C1 segment of cervical spinal cord (tissue), 14 donors: ENCODE data around the gene SDSL.
A peak's percentile ranks its signal among the peaks of the same experiment; 100 is the strongest.

ENCODE experiments used
- DNase-seq, 14 donors: peaks; one replicate each; lab custom pipeline; 2025; lab: John Stamatoyannopoulos, UW

The SDSL gene

DNA sequence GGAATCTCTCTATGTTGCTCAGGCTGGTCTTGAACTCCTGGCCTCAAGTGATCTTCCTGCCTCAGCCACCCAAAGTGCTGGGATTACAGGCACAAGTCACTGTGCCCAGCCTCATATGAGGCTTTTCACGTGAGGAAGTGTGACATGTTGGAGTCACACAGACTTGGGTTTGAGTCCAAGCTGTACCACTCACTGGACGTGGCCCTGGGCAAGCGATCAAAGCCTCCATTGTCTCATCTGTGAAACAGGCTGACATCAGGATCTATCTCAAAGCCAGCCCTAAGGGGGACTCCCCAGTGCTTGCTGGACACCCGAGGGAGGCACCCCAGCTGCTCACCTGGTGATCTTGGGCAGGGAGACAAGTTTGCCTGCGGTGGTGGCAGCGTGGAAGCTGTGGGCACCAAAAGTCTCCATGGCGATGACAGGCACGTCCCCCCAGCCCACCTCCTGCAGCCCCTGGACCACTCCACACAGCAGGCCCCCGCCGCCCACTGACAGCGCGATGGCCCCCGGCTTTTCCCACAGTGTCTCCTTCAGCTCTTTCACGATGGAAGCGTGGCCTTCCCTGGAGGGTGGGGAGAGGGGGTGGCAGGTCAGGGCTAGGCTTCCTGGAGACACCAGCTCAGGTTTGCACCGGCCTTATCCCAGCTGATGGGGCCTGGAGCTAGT lies 25.2 kb upstream of the SDSL start:
- peak in 8 of 14 donors; percentile 13 to 67 (median 28) for DNase-seq

DNA sequence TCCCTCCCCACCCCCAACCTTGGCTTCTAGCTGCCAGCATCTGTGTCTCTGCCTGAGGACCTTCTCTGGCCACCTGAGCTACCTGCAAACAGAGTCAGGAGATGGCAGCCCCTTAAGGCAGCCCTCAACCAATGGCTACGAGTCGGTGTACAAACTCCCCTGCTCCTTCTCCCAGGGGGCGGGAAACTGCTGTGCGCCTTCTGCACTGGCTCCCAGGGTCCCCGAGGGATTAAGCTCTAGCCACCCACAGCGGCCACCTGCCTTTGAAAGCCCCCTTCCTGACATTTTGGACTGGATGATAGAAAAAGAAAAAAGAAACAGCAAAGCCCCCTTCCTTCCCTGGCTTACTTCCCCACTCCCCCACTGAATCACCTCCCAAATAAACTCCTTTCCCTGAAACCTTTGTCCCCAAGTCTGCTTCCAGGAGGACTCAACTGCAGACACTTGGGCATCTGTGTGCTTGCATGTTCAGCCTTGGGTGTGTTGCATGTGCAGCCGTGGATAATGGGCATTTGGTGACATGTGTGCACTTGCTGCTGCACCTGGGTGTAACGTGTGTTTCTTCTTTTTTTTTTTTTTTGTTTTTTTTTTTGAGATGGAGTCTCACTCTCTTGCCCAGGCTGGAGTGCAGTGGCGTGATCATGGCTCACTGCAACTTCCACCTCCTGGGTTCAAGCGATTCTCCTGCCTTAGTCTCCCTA lies 24.5 kb upstream of the SDSL start:
- peak in 1 of 14 donors; percentile 33 for DNase-seq

DNA sequence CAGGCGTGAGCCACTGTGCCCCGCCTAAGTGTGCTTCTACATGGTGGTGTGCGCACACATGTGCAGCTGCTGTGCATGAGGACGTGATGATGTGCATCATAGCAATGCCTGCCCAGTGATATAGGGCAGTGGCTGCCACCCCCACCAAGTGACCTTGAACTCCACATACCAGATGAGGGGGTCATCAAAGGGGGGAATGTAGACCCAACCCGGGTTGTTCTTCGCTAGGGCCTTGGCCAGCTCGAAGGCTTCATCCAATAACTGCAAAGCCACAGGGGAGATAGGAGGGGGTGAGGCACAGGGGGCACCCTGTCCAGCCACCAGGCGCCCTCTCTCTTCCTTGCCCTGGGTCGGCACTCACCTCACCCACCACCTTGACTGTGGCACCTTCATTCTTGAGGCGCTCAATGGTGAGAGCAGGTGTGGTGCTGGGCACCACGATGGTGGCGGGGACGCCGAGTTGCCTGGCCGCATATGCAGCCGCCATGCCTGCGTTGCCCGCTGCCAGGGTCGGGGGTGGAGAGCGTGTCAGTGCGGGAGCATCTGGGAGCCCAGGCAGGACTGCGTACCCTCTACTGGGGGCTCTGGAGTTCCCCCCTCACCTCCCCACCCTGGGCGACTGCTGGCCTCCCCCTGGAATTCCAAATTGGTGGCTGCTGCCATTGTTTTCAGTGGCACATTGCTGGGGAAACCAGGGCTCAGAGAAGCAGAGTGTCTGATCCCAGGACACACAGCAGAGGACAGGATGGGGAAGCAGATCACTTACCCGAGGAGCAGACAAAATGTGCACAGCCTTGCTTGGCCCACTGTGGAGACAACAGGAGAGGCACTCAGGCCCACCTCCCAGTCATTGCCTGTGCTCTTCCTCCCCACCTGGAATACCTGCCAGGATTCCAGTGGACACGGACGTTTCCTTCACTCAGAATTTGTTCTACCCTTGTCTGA lies 23.6 kb upstream of the SDSL start:
- no peak for DNase-seq

DNA sequence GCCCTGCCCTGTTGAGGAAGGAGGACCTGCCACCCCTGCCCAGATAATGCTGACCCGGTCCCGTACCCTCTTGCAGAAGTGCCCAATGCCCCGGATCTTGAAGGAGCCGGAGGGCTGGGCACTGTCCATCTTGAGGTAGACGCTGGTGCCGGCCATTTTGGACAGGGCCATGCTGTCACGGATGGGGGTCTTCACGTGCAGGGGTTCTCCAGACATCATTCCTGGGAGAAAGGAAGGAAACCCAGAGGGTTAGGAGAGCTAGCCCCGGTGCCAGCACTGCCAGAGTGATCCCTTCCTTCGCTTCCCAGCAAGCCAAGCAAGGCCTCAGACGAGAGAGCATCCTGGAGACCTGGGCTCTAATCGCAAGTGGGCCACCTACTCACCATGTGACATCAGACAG lies 22.7 kb upstream of the SDSL start:
- no peak for DNase-seq

- no peak for DNase-seq
Observed at GRCh38 chr12:113400362-113400761, 21.8 kb upstream of the SDSL start.

DNA sequence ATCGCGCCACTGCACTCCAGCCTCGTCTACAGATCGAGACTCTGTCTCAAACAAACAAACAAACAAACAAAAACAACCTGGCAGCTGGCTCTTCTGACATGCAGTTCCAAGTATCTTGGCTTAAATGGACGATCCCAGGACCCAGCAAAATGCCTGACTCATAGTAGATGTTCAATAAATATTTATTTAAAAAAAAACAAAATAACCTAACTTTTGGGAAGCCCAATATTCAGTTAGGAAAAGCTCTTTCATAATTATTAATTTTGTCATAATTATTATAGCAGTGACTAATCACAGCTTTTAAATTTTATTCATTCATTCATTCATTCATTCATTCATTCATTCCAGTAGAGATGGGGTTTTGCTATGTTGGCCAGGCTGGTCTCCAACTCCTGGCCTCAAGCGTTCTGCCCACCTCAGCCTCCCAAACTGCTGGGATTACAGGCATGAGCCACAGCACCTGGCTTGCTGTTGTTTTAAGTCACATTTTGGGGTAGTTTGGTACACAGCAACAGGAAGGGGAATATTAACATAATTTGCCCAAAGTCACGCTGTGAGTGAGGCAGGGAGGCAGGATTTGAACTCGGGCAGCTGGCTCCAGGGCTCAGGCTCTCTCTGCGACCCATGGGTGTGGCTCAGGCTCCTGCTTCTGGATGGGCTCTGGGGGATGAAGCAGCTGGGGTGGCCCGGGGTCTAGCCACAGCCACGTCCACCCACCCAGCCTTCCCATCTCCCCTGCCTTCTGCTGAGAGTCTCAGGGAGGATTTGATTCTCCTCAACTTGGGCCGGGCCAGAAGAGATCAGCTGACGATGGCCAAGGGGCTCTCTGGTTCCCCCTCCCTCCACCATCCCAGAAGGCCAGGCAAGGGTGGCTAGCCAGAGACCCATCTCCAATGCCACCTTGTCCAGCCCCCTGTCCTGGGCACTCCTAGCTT lies 20.8 kb upstream of the SDSL start:
- no peak for DNase-seq

GRCh38 chr12:113402586-113403260 lies 19.5 kb upstream of the SDSL start:
- DNase-seq, result no peak

DNA sequence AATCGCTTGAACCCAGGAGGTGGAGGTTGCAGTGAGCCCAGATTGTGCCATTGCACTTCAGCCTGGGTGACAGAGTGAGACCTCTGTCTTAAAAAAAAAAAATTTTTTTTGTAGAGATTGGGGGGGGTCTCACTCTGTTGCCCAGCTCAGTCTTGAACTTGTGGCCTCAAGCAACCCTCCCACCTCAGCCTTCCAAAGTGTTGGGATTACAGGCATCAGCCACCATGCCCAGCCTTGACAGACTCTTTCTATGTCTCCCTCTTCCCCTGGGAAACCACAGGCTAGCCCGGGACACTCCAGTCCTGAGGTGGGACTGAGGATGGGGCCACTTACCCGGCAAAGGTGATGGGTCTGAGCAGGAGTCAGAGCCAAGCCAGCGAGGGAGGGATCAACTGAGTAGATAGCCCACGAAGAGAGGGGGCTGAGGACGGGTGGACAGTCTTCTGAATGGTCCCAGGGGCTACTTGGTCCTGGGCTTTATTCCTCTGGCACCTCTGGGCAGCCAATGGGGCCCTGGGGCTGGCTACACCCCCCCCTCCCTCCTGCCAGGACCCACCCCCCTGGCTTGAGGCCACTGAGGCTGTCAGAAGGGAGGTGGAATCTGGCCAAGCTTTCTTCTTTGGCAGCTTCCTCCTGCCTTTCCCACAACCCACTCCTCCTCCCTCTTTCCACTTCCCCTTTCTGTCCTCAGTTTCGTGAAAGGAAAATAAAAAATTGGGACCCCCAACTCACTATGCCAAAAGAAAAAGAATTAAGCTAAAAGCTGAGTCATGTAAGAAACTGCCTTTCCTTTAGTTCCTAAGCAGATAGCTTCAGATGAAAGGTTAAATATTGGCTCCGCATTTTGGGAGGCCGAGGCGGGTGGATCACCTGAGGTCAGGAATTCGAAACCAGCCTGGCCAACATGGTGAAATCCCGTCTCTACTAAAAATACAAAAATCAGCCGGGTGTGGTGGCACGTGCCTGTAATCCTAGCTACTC lies 18.5 kb upstream of the SDSL start, which contains the start of gene SDS:
Gene SDS (minus strand): TSS at position 453 of the 981 bp plus-strand sequence. CDS start 4,179 bp downstream, outside the sequence.
- DNase-seq, result peak in 13 of 14 donors; percentile 9 to 84 (median 45)

- DNase-seq, result no peak
Observed at GRCh38 chr12:113405694-113406093, 16.5 kb upstream of the SDSL start.

DNA sequence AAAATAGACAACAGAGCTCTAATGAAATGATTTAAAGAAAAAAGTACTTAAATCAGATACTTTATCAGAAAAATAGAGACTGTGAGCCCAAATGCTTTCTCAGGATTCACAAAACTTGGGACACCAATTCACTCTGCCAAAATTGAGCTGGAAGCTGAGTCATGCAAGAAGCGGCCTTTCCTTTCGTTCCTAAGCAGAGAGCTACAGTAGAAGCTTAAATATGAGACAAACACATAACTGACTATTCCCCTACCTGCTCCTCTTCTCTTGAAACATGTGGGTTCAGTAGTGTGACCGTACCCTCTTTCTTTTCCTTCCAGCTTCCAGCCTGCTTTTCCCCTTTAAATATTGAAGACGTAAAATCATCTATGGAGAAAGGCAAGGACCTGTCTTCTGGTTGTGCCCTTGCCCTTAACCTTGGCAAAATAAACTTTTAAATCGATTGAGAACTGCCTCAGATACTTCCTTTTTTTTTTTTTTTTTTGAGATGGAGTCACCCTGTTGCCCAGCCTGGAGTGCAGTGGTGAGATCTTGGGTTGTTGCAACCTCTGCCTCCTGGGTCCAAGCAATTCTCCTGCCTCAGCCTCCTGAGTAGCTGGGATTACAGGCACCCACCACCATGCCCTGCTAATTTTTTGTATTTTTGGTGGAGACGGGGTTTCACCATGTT lies 14.1 kb upstream of the SDSL start:
- DNase-seq, result no peak

DNA sequence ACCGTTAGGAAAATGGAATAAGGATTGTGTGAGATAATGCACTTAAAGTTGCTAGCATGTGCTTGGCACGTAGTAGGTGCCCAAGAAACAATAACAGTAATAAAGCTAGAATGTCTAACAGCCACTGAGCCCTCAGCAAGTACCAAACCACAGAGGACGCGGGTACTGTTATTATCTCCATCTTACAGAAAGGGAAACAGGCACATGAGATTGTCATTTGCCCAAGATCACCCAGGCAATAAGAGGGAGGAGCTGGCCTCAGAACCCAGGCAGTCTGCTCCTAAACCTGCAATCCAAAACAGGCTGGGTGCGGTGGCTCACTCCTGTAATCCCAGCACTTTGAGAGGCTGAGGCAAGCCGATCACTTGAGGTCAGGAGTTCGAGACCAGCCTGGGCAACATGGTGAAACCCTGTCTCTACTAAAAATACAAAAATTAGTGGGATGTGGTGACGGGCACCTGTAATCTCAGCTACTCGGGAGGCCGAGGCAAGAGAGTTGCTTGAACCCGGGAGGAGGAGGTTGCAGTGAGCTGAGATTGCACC lies 13.4 kb upstream of the SDSL start:
- no peak for DNase-seq

DNA sequence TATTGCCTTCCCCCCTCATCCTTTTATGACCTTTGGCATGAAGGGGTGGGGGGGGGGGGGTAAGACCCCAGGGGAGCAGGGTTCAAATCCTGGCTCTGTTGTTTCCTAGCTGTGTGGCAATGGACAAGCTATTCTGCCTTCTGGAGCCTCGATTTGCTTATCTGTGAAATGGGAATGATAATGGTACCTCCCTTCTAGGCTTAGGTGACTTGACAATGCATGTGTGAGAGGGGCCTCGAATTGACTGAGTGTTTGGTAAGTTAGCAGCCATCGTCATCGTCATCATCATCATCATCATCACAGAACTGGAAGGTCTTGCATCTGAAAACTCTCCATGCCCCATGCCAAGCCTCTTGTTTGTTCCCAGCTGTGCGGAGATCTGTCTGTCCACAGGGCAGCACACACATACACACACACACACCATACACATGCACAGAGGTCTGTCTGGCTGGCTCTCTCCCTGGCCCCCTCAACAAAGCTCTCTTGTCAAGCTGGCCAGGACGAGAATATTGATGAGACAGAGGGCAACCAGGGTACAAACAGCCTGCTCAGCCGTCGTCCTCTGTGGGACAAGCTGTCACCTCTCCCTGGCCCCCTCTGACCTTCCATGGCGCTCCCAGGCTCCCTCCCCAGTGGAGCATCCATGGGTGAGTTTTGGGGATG lies 12.6 kb upstream of the SDSL start:
- peak in 2 of 14 donors; percentile 13 for DNase-seq

- no peak for DNase-seq
Observed at GRCh38 chr12:113413488-113413939, 8.7 kb upstream of the SDSL start.

- DNase-seq, result no peak
Observed at GRCh38 chr12:113414519-113415038, 7.6 kb upstream of the SDSL start.

DNA sequence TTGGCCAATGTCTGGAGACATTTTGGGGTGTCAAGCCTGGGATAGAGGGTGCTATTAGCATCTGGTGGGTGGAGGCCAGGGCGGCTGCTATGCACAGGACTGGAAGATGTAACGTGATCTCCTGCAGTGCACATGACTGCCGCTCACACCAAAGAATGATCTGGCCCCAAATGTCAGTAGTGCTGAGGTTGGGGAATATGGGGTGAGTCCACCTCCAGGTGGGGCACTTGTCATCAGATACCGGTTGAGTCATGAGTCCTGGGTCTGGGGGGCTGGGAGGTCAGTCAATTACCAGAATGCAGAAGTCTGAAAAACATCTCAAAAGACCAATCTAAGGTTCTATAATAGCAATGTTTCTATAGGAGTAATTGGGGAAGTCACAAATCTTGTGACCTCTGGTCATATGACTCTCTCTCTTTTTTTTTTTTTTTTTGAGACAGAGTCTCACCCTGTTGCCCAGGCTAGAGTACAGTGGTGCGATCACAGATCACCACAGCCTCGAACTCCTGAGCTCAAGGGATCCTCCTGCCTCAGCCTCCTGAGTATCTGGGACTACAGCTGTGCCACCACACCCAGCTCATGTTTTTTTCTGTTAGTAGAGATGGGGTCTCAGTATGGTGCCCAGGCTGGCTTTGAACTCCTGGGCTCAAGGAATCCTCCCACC lies 6.0 kb upstream of the SDSL start:
- DNase-seq, result peak in 2 of 14 donors; percentile 11 to 17

GRCh38 chr12:113418213-113418879 lies 3.8 kb upstream of the SDSL start:
- peak in 1 of 14 donors; percentile 52 for DNase-seq
